CD4-positive, alpha-beta T cell treated with Interleukin-6 at 100 ng/mL for 8 hours (primary cell): ENCODE data around the gene C5orf63.
"Not testable (repeated sequence)": the region's sequence is repeated elsewhere in the genome, so short reads cannot be mapped to it uniquely, and the experiment has no call there.

ENCODE experiments used
- DNase-seq: peaks from one replicate; pipeline ENCODE4 v3.0.0-alpha.2; 2020; ENCODE audit warnings: mixed read lengths, low spot score

C5orf63 gene

DNA sequence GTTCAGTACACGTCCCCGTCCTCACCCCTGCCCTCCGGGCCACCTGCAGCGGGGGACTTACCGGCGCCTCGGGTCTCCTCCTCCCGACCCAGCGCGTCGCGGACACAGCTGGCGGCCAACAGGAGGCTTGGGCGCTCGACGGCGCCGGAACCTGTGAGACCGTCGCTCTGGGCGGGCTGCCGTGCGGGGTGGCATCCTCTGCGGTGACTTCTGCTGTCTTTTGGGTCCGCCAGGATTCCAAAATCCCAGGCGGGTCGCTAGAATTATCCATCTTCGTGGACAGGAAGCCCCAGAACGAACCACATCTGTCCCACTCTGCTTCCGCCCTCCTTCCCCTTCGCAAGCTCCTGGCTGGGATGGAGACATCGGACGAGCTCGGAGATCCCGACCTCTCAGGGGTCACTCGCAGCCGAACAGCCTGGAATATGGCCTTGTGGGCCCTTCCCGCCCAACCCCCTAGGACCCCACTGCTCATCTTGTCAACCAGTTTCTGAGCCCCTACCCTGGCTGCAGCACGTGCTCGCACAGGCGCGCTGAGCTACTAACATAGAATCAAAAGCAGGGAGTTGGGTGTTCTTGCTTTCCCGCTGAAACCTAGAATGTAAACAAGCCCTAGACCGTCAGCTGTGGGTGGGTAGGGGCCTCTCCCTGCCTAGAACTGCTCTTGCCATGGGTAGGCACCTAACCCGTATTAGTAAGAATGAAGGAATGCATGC, 42.0 kb downstream of the C5orf63 start:
- no peak for DNase-seq

DNA sequence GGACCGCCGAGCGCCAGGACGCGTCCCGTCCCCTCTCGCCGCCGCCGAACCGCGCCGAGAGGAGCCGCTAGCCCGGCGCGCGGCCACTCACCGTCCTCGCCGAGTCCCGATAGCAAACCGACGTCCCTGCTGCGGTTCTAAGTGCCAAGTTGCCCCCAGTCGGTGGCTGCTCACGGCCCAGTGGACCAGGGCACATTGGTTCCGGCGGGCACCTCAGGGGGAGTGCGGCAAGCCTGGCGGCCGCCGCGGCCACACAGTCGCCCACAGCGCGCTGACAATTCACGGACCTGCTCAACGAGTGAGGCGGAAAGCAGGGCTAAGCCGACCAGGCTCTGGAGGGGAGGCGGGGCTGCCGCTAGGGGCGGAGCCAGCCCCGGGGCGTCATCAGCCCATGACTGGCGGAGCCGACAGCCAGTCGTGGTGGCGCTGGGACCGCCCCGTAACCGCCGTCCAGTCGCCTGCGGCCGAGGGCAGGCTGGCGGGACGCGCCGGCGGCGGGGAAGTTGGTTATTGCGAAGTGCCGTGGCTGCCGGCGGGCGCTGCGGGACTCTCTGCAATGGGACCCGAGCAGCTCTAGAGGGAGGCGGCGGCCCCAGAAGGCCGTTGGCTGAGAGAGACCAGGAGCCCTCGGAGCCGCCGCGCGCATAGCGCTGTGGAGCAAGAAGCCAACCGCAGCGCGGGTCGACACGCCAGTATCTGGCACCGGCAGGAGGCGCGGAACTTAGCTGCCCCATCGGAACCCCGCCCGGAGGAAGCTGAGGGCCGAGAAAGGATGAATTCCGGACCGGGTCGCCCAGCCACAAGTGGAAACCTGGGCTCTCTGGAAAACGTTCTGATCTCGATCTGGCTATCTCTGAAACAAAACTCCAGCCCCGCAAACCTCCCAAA, 42.8 kb downstream of the C5orf63 start, which contains the start of gene MARCHF3:
Gene MARCHF3 (minus strand): TSS at position 300 of the 888 bp plus-strand sequence. CDS start 112,387 bp downstream, outside the sequence.
- peak; percentile 93 for DNase-seq

DNA sequence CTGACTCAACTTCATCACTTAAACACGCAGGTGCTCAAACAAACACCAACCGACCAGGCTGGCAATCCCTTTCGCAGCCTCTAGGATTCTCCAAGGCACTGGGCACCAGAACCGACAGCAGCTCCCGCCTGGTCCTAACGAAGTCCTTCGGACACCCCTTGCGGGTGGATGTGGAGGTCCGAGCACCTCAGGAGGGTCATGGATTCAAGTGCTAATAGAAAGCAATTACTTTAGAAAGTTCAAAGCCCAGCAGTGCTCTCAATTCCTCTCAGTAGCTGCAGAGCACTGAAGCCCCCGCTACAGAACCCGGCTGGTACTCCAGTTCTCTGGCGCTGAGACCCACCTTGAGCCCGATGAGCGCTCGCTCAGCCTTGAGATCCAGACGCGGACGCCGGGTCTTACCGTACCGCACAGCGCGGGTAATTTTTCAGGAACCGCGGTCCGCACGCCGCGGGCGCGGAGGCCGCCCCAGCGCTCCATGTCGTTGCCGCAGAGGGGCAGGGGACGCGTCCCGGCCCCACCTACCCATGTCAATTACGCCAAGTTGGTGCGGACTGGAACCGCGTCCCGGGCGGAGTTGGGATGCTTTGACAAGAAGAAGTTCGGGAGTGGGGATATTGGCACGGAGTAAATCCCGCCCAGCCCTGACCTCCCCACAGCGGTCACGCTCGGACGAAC, 43.6 kb downstream of the C5orf63 start:
- peak; percentile 31 for DNase-seq

DNA sequence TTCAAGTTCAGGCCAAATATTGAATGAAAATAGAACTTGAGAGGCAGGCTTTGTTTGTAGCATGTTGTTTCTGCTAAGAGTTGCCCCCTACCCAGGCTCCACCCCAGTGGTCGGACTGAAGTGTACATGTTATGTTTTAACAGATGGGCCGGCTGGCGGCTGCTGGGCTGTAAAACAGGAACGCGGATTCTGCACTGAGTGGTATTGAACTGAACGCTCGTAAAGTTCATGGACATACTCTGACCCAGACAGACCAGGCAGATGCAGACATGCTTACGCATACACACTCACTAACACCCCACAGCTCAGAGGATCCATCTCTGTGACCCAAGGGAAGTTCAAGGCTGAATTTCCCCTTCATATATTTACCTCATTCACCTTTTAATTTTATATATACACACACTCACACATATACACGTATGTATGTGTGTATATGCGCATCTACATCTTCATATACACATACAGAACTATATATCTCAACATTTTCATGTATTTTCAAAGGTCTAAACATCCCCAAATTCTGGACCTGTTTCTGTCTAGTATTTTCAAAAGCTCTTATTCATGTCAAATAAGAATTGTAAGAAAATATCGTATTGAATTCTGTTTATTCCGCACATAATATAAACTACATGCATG, 44.4 kb downstream of the C5orf63 start:
- no peak for DNase-seq

DNA sequence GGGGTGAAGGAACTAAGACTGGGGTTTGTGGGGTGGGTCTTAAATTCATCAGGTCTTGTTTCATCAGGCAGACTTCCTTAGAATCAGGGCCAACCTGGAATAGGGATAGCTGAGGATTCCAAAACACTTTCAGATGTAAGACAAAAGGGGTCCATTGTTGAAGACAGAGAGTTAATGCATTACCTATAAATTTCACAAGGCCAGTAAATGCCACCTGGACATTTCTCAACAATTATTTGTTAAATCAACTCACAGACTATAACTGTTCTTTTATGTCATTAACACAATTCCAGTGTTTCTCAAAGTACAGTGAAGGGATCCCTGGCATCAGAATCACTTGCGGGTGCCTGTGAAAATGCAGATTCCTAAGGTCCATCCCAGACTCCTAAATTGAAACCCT, 45.8 kb downstream of the C5orf63 start:
- no peak for DNase-seq

DNA sequence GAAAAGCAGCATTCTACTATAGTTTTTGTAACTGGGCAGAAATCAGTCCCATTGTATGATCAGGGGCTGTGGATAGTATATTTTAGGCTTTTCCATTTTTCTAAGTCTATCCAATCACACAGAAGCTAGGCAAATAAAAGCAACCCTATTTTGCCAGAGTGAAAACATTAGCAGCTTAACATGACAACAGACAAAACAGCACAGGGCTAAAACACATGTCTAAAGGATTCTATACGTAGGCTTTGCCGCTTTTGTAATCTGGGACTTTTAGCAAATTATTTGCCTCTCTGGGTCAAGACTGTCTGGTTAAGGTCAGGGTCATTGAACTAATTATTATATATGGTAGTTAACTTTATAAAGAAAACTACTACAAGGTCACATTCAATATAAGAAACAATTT, 47.1 kb downstream of the C5orf63 start:
- no peak for DNase-seq

DNA sequence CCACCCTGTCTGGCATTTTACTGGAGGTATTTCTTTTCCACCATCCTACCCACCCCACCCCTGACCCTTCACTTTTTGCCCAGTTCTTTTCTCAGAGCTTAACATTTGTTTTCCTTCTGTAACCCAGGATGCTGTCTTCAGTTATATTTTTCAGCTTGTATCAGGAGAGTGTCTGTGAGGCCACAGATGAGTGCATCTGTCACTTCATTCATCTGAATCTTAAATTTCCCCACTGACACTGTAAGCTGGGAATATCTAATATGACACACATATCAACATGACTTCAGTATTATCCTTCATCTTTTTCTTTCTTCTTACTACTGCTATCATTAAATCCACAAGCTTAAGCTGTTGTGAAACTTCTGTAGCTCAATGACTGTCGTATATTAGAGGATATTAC, 47.8 kb downstream of the C5orf63 start:
- no peak for DNase-seq

DNA sequence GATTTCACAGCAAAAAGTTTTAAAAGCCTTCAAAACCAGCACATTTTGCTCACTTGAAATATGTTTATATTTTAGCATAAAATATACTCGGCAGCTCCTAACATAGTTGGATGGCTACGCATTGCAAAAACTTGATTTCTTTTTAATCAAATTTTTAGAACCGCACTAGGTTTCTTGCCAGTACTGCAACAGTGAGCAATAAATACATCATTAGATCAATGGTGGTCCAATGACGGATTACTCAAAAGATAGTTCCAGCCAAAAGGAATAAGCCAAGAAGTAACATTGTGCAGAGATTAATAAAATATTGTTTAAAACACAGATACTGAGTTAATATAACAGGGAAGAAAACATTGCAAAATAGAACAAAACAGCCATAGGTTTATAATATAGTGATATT, 48.5 kb downstream of the C5orf63 start:
- no peak for DNase-seq

DNA sequence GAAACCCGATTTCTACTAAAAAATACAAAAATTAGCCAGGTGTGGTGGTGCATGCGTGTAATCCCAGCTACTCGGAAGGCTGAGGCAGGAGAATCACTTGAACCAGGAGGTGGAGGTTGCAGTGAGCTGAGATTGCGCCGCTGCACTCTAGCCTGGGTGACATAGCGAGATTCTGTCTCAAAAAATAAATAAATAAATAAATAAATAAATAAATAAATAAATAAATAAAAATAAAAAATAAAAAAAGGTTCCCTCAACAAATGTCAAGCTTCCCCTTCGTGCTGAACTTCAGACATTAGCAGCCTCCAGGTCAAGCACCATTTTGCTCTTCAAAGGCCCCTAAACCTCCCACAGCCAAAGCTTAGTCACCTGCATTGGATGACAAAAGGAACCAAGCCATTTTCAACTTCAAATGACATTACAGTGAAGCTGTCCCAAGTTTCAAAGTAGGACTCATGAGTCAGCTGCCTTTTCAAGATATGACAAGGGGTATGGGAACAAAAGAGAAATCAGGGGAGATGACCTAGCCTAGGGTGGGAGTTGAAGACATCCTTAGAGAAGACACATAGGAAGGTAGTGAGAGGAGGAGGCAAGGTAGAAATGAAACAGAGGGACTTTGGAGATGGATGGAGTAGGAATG, 49.6 kb downstream of the C5orf63 start:
- not testable (repeated sequence) for DNase-seq

DNA sequence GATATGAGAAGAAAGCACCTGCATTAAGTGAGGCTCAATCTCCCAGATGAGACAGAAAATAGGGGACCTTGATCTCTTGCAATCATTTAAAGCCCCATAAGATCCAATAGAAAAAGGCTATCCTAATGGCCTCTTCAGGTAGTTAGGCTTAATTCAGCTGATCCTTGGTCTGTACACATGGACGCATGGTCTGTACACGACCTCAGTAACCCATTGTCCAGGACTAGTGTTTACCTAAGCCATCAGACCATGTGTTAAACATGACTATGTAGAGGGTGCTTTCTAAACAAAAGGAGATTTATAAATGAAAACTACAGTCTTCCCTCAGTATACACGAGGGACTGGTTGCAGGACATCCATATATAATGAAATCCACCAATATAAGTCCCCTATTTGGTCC, 50.5 kb downstream of the C5orf63 start:
- DNase-seq: no peak

DNA sequence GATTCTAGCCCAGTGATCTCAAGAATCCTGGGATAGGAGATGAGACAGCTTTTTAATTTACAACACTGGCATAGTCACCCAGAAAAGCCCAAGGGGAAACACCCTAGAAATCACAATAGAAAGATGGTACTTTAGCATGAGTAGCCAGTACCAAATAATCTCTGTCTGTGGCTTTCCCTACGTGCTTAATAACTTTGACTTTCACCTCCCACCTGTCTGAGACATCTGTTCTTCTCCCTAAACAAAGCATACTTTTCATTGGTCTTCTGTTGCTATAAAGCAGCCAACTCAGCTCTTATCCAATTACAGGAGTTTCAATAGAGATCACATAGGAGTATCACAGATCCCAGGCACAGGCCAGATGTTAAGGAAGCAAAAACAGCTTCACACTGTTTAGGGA, 53.4 kb downstream of the C5orf63 start:
- DNase-seq: no peak

DNA sequence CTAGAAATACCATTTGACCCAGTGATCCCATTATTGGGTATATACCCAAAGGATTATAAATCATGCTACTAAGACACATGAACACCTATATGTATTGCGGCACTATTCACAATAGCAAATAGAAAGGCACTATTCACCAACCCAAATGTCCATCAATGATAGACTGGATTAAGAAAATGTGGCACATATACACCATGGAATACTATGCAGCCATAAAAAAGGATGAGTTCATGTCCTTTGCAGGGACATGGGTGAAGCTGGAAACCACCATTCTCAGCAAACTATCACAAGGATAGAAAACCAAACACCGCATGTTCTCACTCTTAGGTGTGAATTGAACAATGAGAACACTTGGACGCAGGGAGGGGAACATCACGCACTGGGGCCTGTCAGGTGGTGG, 56.6 kb downstream of the C5orf63 start:
- DNase-seq: not testable (repeated sequence)

DNA sequence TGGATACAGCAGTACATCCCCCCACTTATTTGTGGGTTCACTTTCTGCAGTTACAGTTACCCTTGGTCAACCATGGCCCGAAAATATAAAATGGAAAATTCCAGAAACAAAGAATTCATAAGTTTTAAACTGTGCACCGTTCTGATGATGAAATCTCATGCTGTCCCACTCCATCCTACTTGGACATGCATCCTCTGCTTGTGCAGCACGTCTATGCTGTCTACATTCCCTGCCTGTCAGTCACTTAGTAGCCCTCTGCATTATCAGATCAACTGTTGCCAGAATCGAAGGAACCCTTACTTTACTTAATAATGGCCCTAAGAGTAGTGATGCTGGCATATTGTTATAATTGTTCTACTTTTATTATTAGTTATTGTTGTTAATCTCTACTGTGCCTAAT, 57.6 kb downstream of the C5orf63 start:
- DNase-seq: no peak

DNA sequence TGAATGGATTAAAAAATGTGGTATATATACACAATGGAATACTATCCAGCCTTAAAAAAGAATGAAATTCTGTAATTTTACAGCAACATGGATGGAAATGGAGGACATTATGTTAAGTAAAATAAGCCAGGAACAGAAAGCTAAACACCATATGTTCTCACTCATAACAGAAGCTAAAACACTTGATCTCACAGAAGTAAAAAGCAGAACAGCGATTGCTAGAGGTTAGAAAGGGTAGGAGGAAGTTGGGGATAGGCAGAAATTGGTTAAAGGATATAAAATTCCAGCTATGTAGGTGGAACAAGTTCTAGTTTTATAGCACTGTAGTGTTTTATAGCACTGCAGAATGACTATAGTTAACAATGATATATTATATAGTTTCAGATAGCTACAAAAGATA, 58.7 kb downstream of the C5orf63 start:
- DNase-seq: no peak

DNA sequence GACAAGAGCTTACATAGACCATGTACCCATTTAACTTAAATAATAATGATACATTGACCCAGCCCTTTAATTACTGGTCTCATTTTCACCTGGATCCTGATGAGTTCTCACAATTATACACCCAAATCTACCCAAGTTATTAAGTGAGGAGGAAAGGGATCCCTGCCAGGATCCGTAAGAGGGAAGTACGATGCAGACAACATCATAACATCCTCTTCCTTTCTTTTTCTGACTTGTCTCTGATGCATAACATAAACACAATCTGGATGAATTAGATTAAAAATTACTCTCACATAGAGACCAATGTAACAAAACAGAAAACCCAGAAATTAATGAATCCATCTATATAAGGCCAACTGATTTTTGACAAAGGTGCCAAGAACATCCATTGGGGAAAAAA, 59.9 kb downstream of the C5orf63 start:
- DNase-seq: no peak

DNA sequence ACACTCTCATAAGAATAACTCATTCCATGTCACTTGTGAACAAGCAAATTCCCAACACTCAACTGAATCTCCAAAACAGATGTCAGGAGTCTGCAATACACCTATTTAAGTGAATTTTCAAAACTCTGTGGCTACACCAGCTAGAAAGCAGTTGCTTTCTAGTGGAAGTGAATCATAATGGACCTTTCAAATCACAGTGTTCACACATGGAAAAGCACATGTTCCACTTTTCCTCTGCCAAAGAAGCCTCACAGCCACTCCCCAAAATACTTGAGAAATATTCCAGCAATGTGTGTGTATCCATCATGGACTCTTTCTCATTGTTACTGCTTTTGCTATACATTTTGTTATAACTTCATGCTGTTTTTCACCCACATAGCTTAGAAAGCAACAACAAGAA, 60.4 kb downstream of the C5orf63 start:
- DNase-seq: no peak

DNA sequence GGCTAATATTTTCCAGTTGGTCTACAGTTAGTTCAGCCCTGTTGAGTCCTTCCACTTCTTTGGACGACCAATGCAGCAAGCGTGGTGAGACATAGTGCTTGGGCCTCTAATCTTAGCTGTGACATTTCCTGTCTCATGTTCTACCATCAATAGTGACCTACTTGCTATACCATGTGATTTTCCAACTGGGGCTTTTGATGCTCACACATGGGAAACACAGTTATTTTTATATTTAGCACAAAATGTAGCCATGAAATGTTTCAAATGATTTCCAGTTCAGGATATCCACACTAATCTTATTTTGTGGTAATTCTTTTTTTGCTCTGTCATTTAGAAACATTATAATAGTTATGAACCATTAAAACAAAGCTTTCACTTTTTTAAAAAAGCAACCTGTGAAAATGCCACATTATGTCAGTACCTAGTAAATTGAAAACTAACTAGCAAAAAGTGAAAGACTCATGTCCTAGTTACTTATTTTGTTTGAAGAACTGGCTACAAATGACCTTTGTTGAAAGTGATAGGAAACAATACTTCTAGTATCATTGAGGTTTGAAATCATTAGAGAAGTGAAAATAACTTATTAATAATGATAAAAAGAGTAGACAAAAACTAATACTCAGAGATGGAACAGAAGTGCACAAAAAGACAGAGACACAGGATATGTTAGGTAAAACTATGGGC, 61.2 kb downstream of the C5orf63 start:
- no peak for DNase-seq

DNA sequence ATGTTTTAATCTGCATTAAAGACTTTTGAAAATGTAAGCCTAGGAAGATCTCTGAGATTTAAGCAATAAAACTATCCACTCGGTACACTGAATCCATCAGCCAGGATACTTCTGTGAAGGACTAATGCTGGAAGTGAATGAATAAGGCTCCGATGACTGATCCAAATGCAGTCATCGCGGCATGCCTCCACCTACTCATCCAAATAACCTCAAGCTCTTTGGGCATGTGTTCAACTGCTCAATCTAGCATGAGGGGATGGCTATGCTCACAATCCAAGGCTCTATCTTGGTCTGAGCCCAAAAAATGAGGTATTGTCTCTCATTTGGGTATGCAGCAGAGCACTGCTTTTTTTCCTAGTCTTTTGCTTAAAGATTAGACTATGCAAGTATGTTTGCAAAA, 62.1 kb downstream of the C5orf63 start:
- no peak for DNase-seq

DNA sequence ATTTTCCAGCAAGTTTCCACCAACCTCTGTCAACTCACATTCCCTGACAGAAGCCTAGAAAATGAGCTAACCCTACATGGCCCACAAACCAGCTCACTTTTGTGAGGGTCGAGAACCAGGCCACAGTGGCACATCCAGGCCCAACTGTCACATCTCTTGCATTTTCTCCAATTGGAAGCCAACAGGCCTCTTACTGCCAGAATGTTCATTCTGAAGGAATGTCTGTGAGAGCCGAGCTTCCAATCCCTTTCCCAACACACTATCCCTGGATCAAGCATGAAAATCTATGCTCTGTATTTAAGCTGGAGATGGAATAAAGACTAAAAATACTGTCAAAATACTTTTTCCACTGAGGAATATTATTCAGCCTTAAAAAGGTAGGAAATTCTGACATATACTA, 62.9 kb downstream of the C5orf63 start:
- DNase-seq: no peak

DNA sequence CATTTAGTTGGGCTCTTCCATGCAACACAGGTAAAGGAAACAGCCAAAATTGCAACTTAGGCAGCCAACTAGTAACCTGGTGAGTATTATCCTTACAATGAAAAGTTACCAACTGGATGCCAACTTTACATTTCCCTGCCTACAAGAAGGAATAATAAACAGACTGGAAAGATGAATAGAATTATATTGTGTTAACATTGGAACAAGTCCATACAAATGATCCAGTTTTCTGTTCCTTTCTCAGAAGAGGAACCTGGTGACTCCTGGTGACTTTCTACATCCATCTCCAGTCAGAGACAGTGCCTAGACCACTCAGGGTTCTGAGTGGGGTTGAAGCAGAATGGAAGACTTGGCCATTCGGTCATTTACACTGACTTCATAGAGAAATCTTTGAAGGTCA, 63.5 kb downstream of the C5orf63 start:
- DNase-seq: no peak

DNA sequence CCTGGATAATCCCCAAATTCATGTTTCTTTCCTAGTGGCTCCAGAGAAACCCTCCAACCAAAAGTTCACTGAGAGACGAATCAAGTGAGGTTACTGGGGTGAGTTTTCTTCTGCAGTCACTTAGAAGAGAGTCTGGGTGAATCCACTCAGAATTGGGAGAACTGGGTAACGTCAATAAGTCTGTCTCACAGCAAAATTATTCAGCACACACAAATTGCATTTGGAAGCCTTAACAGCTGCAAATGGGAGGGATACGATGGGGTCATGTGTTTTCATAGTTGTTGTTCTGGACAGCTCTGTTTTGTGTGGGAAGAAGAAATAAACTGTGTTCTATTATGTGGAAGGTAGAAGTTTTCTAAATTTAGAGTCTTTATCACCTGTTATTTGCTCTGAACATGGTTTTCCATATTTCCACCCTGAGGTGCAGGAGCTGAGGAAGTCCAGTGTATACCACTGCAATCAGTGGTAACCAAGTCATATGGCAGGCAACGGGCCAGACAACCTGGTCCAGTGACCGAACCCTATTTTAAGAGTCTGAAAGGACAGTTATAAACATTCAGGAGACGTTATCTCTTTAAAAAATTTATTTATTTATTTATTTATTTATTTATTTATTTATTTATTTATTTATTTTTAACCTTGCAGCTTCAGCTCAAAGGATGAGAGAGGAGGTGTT, 64.9 kb downstream of the C5orf63 start:
- DNase-seq: no peak
